T-helper 2 cell treated with Interferon-gamma antibody and Interleukin-4, amounts not matched to agents 100 ng/mL and 5 ng/mL, for 36 hours (primary cell): ENCODE measurements around the gene RTEL1. TPM values are rescaled to one million over a fixed set of nuclear protein-coding genes. Genes with fewer than 3 reads are reported as not detected.

Experiments
- intact Hi-C: fragments of 100-400 bp; cut with micrococcal nuclease; formaldehyde crosslinking; loops from one replicate; pipeline ENCODE4 v1.15.1; 2023
- total RNA-seq: library from RNA; stranded (reverse); gene quantifications from 2 replicates; pipeline ENCODE4 v1.2.3, GENCODE V29; 2022

Gene RTEL1
- total RNA-seq, 1 donor from 2014 or later = 49.5 TPM

DNA sequence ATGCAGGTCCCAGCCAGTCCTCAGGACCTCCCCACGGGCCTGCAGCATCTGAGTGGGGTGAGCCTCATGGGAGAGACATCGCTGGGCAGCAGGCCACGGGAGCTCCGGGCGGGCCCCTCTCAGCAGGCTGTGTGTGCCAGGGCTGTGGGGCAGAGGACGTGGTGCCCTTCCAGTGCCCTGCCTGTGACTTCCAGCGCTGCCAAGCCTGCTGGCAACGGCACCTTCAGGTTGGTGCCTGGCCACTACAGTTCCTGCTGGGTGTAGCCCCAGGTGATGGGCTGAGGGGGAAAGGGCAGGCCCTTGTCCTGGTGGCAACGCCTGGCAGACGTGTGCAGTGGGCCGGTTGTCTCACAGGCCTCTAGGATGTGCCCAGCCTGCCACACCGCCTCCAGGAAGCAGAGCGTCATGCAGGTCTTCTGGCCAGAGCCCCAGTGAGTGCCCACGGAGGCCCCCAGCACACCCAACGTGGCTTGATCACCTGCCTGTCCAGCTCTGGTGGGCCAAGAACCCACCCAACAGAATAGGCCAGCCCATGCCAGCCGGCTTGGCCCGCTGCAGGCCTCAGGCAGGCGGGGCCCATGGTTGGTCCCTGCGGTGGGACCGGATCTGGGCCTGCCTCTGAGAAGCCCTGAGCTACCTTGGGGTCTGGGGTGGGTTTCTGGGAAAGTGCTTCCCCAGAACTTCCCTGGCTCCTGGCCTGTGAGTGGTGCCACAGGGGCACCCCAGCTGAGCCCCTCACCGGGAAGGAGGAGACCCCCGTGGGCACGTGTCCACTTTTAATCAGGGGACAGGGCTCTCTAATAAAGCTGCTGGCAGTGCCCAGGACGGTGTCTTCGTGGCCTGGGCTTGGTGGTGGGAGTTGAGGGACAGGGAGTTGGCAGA lies 37.6 kb downstream of the RTEL1 start:
- intact Hi-C loops = no loop called here

DNA sequence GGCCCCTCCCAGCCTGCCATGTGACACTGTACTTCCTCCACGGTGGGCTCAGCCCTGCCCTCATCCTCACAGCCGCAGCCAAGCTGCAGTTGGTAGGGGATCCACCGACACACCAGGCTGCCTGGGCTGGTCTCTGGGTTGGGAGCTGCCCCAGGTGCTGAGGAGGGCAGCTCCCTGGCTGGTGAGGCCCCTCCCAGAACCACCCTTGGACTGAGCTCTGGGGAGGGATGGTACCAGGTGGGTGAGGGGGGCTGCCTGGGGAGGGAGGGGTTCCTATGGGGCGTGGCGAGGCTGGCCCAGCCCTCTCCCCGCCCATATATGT lies 38.2 kb downstream of the RTEL1 start:
- intact Hi-C loops = no loop called here

DNA sequence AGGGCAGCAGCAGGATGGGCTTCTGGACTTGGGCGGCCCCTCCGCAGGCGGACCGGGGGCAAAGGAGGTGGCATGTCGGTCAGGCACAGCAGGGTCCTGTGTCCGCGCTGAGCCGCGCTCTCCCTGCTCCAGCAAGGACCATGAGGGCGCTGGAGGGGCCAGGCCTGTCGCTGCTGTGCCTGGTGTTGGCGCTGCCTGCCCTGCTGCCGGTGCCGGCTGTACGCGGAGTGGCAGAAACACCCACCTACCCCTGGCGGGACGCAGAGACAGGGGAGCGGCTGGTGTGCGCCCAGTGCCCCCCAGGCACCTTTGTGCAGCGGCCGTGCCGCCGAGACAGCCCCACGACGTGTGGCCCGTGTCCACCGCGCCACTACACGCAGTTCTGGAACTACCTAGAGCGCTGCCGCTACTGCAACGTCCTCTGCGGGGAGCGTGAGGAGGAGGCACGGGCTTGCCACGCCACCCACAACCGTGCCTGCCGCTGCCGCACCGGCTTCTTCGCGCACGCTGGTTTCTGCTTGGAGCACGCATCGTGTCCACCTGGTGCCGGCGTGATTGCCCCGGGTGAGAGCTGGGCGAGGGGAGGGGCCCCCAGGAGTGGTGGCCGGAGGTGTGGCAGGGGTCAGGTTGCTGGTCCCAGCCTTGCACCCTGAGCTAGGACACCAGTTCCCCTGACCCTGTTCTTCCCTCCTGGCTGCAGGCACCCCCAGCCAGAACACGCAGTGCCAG lies 38.7 kb downstream of the RTEL1 start, which contains the start of gene TNFRSF6B:
TNFRSF6B (plus strand) TSS at position 25 of the 729 bp plus-strand sequence; CDS start at position 141, 116 bp downstream.
- intact Hi-C loops = no loop called here

DNA sequence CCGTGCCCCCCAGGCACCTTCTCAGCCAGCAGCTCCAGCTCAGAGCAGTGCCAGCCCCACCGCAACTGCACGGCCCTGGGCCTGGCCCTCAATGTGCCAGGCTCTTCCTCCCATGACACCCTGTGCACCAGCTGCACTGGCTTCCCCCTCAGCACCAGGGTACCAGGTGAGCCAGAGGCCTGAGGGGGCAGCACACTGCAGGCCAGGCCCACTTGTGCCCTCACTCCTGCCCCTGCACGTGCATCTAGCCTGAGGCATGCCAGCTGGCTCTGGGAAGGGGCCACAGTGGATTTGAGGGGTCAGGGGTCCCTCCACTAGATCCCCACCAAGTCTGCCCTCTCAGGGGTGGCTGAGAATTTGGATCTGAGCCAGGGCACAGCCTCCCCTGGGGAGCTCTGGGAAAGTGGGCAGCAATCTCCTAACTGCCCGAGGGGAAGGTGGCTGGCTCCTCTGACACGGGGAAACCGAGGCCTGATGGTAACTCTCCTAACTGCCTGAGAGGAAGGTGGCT lies 39.3 kb downstream of the RTEL1 start:
- intact Hi-C loops = no loop called here

DNA sequence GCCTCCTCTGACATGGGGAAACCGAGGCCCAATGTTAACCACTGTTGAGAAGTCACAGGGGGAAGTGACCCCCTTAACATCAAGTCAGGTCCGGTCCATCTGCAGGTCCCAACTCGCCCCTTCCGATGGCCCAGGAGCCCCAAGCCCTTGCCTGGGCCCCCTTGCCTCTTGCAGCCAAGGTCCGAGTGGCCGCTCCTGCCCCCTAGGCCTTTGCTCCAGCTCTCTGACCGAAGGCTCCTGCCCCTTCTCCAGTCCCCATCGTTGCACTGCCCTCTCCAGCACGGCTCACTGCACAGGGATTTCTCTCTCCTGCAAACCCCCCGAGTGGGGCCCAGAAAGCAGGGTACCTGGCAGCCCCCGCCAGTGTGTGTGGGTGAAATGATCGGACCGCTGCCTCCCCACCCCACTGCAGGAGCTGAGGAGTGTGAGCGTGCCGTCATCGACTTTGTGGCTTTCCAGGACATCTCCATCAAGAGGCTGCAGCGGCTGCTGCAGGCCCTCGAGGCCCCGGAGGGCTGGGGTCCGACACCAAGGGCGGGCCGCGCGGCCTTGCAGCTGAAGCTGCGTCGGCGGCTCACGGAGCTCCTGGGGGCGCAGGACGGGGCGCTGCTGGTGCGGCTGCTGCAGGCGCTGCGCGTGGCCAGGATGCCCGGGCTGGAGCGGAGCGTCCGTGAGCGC lies 39.9 kb downstream of the RTEL1 start:
- intact Hi-C loops = no loop called here

DNA sequence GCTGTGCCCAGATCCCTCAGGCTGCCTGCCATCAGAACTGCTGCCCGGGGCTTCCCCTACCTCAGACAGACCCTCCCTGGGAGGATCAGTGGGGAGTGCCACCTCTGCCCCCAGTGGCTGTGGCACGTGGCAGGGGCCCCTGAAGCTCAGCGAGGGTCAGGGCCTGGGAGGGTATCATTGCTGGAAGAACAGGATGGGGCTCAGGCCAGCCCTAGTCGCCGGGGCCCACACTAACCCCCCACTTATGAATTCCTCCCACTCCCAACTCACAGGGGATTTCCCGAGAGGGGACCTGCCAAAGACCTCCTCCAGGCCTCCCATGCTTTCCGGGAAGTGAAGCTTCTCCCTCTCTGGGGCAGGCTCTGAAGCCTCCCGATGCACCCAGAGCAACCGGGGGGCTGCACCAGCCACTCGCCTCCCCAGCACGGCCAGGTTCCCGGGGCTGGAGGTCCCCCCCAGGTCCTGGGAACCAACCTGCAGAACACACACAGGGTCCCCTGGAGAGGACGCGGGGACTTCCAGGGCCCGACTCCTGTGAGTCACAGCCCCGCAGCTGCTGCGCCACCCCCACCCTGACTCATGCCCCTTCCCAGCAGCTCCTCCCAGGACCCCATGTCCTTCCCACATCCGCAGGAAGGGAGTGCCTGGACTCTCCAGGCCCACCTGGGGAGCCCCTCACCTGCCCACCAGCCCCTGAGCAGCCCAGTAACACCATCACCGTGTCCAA lies 40.8 kb downstream of the RTEL1 start:
- intact Hi-C loops = no loop called here

DNA sequence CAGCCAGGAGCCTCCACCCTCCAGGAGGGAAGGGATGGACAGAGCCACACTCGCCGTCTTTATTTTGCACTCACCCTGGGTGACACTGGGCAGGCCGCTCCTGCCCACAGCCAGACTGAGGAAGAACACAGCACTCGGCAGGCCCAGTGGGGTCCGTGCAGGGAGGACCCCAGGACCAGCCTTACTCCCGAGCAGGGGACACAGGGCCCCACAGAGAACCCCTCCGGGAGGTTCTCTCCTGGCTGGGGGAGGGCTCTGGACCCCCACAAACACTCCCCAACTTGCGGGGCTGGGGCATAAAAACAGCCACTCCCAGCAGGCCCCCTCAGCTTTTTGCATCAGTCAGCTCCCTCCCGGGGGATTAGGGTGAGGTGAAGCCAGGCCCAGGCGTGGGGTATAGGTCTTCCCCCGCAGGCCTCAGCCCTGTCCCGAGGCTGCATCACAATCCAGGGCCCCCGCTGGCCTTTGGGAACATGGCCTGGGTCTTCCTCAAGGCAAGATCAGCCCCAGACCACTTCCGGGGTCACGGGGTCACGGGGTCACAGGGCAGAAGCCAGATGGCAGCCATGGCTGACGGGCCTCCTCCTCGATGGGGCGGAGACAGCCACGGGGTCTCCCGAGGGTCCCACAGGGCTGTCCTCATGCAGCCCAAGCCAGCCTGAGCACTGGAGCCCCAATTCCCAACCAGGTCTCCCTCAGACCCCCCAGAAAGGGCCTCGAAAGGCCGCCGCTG lies 41.5 kb downstream of the RTEL1 start:
- intact Hi-C loops = no loop called here

DNA sequence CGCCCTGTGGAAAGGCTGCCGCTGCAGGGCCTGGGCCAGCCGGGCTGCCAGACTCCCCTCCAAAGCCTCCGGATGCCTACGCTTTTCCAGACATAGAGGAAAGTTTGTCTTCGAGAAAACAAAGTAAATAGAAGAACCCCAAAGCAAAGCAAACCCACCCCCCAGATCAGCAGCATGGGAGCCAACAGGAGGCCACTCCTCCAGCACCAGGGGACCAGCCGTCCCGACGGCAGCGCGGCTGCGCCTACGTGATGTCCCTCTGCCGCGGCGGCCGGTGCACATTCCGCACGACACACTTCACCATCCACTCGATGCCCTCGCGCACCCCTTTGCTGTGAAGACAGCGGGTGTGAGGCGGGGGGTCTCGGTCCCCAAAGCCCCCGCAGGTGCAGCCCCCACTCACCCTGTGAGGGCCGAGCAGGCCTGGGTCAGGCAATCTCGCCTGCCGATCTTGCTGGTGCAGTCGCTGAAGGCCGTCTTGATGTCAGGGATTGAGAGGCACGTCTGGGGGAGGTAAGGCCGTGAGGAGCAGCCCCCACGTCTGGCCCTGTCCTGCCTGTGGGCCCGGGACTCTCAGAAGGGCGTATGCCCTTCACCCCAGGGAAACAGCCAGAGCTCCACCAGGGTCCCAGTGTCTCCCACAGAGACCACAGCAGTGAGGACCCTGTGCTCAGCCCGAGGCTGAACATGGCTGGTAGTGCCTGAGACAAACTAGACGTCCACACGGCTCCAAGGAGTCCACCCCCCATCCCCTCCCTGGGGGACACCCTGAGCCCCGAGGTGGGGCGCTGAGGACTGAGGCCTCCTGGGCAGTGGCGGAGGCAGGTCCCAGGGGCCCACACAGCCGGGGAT lies 42.3 kb downstream of the RTEL1 start:
- intact Hi-C loops = no loop called here

DNA sequence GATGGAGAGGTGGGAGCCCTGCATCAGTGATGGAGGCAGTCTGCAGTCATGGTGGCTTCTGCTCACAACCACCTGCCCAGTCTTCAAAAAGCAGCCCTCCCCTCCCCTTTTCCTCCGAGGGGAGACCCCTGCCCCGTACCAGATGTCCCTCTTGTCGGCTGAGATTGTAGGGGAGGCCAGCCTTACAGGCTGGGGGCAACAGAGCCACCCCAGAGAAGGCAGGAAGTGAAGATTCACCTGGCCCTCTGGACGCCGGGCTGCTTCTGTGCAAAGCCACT lies 42.9 kb downstream of the RTEL1 start:
- intact Hi-C loops = no loop called here

DNA sequence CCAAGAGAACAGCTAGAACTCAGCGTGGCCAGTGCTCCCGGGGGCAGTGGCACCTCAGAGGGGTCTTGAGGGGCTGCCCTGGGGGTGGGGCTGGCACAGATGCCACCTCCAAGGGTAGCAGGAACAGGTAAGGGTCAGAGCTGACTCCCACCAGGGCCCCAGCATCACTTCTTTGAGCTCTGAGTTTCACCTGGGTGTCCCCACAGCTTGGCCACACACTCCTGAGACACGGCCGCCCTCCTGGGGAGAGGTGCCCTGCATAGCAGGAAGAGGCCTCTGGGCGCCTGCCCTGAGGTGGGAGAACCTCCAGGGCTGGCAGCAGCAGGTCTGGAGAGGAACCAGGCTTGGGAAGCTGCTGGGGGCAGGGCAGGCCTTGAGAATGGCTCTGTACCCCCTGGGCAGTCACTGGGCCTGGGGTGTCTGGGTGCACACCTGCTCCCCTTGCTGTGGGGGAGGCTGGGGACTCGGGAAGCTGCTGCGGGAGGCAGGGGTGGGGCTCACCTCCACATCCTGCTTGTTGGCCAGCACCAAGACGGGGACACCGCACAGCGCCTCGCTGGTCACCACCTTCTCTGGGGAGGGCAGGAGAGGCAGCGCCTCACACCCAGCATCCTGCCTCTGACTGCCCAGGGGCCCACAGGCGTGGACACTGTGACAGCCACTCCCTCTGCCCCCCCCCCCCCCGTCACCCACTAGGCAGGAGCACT lies 43.4 kb downstream of the RTEL1 start:
- intact Hi-C loops = no loop called here

DNA sequence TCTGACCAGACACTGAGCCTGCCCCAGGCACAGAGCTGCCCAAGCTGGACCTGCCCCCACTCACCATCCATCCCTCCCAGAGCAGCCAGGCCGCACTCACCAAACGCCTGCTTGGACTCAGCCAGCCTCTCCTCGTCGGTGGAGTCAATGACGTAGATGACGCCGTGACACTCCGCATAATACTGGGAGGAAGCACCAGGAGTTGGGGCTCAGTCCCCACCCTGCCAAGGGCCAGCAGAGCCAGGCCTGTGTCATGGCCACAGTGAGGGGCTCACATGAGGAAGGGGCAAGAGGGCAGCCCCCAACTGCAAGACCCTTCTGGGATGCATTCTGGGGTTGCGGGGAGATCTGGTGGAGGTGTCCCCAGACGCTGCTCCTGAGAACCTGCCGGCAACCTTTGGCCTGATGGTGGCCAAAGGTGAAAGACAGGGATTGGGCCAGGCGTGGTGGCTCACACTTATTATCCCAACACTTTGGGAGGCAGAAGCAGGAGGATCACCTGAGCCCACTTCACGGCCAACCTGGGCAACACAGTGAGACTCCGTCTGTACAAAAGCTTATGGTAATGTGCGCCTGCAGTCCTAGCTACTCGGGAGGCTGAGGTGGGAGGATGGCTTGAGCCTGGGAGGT lies 44.0 kb downstream of the RTEL1 start:
- intact Hi-C loops = no loop called here

DNA sequence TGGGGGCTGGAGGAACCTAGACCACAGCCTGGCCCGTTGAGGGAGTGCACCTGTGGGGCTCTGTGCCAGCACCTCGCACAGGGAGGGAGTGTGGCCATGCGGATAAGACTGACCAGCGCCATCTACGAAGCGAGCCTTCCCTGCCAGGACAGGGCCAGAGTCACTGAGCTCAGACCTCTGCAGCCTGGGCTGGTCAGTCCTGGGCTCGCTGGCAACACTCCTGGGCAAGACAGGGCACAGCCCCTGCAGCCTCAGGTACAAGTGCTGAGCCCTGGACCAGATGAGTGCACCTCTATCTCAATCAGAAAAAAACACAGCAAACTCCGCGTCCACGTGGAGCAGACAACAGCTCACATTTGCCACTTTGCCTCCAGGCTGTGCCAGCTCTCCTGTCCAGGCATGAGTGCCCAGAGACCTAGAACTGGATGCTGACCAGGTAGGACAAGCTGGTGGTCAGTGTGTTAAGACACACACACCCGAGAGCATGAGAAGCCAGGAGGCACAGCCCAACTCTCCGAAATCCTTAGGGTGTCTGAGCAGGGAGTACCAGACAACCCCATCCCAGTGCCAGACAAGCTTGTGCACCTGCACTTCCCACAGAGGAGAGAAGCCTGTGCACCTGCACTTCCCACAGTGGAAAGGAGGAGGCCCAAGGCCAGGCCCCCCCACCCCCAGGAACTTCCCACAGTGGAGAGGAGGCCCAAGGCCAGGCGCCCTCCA lies 44.8 kb downstream of the RTEL1 start:
- intact Hi-C loops = no loop called here

DNA sequence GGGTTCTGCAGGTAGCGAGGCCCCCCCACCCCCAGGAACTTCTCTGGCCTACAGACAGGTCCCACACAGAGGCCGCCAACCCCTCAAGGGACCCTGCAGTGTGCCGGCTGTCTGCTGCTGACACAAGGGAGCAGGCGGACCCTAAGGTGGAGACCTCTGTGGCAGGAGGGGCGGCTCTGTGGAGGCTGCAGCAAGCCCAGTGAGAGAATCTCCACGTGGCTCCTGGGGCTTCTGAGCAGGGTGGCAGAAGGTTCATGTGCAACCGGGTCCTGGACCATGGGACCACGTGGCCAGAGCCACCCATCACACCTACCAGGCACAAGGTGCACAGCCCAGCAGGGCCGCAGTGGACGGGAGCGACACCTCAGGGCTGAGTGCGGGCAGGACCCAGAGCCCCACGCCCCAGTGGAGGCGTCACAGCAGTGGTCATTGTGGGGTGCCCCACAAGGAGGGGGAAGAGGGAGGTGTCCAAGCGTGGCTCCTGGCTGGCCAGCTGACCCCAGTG lies 45.4 kb downstream of the RTEL1 start:
- intact Hi-C loops = no loop called here

DNA sequence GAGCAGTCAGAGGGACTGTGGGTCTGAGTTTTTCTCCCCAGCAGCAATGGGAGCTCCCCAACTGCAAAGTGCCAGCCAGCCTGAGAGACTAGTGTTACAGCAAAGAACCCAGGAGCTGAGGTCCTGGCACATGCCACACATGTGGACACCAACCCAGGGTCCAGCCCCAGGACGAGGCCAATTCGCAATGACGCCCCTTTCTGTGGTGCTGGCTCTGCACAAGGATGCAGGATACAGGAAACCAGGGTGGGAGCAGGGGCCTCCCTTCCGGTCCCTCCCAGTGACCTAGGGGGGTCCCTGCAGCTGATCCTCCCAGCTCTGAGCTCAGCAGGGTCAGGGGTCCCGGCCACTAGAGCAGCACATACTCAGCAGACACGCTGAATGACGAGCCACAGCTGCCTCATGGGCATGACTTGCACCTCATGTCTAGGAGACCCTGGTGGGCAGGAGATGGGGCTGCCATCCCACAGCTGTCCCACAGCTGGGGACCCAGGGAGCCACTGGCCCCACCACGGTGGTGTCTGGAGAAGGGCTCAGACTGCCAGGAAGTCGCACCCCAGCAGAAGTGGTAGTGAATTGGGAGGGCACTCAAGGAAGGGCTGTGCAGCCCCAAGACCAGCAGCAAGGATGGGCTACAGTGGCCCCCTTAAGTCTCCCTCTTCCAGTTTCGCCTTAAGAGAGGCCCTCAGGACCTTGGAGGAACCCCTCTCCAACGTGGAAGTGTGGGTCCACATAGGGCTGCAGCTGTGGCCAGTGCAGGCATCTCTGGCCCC lies 46.0 kb downstream of the RTEL1 start:
- intact Hi-C loops = no loop called here

DNA sequence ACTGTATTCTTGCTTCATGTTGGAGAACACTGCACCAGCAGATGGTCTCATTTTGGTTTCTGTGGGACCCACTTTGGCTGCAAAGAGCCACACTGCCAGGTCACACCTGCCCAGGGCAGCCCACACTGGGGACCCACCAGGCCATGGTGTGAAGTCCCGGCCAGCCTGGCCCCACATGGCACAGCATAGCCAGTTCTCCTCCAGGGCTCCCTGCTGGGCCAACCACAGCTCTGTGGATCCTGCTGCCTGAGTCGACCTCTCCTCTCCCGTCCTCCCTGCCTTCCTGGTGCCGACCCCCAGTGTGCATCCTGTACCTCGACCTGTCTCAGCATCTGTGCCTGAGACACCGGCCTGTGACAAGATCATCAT lies 46.6 kb downstream of the RTEL1 start:
- intact Hi-C loops = loop anchor here (5.0 kb wide), 1 partner anchor 167 kb away; the partner anchor contains the start of gene PTK6

DNA sequence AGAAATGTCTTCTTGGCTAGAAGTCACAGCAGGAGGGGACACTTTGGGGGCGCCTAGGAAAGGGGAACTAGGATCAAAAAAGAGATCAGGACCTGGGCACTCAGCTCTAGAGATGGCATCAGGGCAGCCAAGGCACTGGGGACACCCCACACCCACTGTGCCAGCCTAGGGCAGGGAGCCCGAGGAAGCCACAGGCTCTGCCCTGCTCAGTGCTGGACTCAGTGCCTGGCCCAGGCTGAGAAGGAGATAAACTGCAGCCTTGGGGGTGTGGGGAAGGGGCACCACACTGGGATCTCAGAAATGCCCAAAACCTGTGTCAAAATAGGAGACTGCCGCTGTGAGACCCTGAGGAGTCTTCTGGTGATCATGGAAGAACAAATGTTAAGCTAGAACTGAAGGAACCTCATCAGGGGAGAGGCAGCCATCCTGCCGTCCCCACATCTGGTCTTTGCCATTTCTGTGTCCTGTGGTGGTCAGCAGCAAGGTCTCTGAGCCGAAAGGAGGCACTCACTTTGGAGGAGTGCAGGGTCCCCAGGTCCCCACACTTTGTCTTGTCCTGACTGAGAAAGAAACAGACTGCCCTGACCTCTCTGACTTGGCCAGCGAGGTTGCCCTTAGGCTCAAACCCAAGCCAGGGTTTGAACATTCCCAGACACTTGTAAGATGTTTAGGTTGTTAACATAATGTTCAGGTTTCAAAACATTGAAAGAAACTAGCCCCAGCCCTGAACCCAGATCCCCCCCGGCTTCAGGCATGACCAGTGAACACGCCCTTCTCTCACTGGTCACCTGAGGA lies 47.3 kb downstream of the RTEL1 start:
- intact Hi-C loops = loop anchor here (2.0 to 5.0 kb wide), 3 partner anchors 31 to 168 kb away; partner anchors contain the start of genes LIME1 and PTK6
